ENCODE data around the gene PRKCA.

- TF ChIP-seq CTCF (IDR thresholded peaks at IDR 0.05; ENCODE audit: low read depth, low read length, missing input control) (no peak), ATF3 (IDR thresholded peaks at IDR 0.05) (no peak), SP1 (IDR thresholded peaks at IDR 0.05) (no peak), REST (IDR thresholded peaks at IDR 0.05) (no peak), YY1 (IDR thresholded peaks at IDR 0.05) (no peak), RXRA (IDR thresholded peaks at IDR 0.05) (no peak), MAX (IDR thresholded peaks at IDR 0.05) (no peak), RAD21 (IDR thresholded peaks at IDR 0.05) (no peak)
Observed at GRCh38 chr17:66465701-66466100, 163.3 kb downstream of the PRKCA start.

All from liver (tissue), 3 donors.